PFSK-1 (cell line): ENCODE data around the gene MPZL1. TPM values are rescaled to one million over a fixed set of nuclear protein-coding genes. Genes with fewer than 3 reads are reported as not detected.

Experiments used
- FOXP2 ChIP-seq: optimal IDR thresholded peaks from 2 replicates; pipeline ENCODE3; 2011; ENCODE audit warnings: borderline replicate concordance, control low read depth, inconsistent platforms; ENCODE audit not compliant: insufficient read depth; ENCODE audit errors: extremely low read length, extremely low read depth
- POLR2AphosphoS5 ChIP-seq: IDR thresholded peaks from 2 replicates; pipeline ENCODE4 v1.6.1; 2012; ENCODE audit warnings: low read depth, mild to moderate bottlenecking, control low read depth, low read length, moderate library complexity
- SIN3A ChIP-seq: IDR thresholded peaks from 2 replicates; pipeline ENCODE4 v1.6.1; 2012; ENCODE audit warnings: mild to moderate bottlenecking, low read length, moderate library complexity, borderline replicate concordance; ENCODE audit not compliant: insufficient read depth
- TAF1 ChIP-seq: IDR thresholded peaks from 2 replicates; pipeline ENCODE4 v1.6.1; 2012; ENCODE audit warnings: low read length, control low read depth, borderline replicate concordance; ENCODE audit not compliant: insufficient read depth
- polyA plus RNA-seq: library from polyadenylated mRNA; unstranded; fragments of >200 nt; gene quantifications from one replicate; pipeline ENCODE4 v1.2.1, GENCODE V29; 2012; ENCODE audit warnings: low read depth, missing spikeins; ENCODE audit not compliant: insufficient read length
- TF ChIP-seq, protein P1 (sequence below), 2 experiments: IDR thresholded peaks; 2 replicates each; pipeline versions ENCODE4 v1.6.1 to v1.8.0; 2011 to 2012; ENCODE audit warnings: low read depth in 2 of 2, low read length in 2 of 2, control low read depth in 1 of 2, inconsistent platforms in 1 of 2, mild to moderate bottlenecking in 1 of 2, moderate library complexity in 1 of 2; ENCODE audit not compliant: insufficient read depth in 1 of 2

The MPZL1 gene
- 39.9 TPM for polyA plus RNA-seq

DNA sequence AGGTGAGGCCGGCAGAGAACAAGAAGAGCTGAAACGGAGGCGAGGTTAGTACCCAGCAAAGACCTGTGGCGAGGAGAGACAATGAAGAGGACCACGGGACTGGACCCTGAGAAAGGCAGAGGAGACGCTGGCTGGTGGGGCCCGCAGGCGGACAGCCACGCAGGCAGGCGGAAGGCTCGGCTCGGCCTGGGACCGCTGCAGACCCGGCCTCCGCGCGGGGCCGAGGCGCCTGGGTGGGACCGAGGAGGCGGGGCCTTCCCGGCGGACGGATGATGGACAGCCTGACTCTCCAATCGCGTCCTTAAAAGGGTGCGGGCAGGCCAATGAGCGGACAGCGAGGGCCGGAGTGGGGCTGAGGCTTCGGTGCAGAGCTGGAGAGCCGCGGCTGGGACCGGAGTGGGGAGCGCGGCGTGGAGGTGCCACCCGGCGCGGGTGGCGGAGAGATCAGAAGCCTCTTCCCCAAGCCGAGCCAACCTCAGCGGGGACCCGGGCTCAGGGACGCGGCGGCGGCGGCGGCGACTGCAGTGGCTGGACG lies at the start of gene MPZL1:
TSS of gene MPZL1 (plus strand) at position 366 of the 535 bp plus-strand sequence. CDS start 170 bp downstream, outside the sequence.
- TF ChIP-seq FOXP2: no peak
- TF ChIP-seq POLR2AphosphoS5: peak; percentile 78
- TF ChIP-seq TAF1: peak; percentile 74; the same call in 1 of the 2 replicates

DNA sequence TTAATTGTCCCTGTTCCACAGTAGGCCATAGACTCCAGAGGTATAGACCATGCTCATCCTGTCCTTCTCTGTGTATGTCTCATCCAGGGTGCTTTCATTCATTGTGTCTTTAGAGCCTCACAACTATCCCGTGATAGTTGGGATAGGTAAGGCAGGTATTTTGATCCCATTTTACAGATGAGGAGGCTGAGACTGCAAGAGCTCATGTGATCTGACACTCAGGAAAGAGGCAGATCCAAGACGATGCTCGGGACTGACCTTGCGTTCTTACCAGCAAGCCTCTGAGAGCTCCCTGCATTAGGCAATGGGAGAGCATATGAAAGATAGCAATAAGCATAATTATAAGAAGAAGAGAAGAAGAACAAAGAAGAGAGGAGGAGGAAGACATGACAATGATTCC lies 49.0 kb upstream of the MPZL1 start:
- TF ChIP-seq, protein P1, sequence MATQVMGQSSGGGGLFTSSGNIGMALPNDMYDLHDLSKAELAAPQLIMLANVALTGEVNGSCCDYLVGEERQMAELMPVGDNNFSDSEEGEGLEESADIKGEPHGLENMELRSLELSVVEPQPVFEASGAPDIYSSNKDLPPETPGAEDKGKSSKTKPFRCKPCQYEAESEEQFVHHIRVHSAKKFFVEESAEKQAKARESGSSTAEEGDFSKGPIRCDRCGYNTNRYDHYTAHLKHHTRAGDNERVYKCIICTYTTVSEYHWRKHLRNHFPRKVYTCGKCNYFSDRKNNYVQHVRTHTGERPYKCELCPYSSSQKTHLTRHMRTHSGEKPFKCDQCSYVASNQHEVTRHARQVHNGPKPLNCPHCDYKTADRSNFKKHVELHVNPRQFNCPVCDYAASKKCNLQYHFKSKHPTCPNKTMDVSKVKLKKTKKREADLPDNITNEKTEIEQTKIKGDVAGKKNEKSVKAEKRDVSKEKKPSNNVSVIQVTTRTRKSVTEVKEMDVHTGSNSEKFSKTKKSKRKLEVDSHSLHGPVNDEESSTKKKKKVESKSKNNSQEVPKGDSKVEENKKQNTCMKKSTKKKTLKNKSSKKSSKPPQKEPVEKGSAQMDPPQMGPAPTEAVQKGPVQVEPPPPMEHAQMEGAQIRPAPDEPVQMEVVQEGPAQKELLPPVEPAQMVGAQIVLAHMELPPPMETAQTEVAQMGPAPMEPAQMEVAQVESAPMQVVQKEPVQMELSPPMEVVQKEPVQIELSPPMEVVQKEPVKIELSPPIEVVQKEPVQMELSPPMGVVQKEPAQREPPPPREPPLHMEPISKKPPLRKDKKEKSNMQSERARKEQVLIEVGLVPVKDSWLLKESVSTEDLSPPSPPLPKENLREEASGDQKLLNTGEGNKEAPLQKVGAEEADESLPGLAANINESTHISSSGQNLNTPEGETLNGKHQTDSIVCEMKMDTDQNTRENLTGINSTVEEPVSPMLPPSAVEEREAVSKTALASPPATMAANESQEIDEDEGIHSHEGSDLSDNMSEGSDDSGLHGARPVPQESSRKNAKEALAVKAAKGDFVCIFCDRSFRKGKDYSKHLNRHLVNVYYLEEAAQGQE (IDR thresholded peaks at IDR 0.05; ENCODE audit: insufficient read depth in 1 of 2, low read depth in 2 of 2, low read length in 2 of 2): no peak
- no peak for TF ChIP-seq FOXP2

DNA sequence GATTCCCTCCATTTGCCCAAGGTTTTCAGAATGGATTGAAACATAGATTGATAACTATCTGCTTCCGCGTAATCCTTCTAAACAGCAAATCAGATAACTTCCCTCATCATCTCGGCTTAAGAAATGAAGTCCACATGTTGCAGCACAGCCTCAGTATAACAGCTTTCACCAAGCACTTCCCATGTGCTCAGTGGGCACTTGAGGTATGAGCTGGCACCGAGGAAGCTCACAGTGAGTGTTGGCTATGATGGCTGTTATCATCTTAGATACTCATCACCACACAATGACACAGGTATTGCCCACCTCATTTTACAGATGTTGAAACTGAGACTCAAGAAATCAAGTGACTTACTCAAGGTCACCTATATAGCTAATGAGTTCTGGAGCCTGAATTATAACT lies 48.5 kb upstream of the MPZL1 start:
- TF ChIP-seq SIN3A (no peak), TAF1 (no peak), FOXP2 (no peak), POLR2AphosphoS5 (no peak)
- TF ChIP-seq, protein P1 (IDR thresholded peaks at IDR 0.05; ENCODE audit: insufficient read depth in 1 of 2, low read depth in 2 of 2, low read length in 2 of 2): no peak

DNA sequence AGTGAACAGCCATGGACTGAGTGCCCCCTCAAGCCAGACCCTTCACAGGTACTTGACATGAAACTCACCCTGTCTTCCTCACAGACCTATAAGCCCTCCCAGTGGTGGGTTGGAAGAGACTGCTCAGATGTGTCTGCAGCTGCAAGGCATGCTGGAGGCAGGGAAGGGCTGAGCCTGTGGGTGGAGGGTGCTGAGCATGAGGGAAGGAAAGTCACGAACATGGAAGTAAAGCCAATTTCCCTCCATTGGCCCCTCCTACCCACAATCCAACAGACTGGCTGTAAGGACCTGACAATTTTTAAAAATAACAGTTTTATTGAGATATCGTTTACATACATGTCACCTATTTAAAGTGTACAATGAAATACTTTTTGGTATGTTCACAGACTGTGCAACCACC lies 47.6 kb upstream of the MPZL1 start:
- no peak for TF ChIP-seq TAF1
- TF ChIP-seq FOXP2: no peak

DNA sequence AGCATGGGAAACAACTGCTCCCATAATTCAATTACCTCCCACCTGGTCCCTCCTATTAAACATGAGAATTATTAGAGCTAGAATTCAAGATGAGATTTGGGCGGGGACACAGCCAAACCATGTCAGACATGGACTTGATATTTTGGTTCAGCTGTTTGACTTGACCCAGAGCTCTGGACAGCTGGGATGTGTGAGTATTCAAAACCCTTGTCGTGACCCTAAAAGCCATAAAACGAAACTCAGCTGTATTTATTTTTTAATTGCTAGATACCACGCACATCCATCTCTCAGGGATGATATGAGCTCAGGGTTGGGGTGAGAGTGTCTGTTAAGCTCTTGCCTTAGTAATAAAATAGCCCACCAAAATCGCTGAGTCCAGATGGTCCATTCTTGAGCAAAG lies 46.3 kb upstream of the MPZL1 start:
- TF ChIP-seq TAF1: no peak
- TF ChIP-seq POLR2AphosphoS5: no peak
- TF ChIP-seq SIN3A: no peak
- TF ChIP-seq, protein P1 (IDR thresholded peaks at IDR 0.05; ENCODE audit: insufficient read depth in 1 of 2, low read depth in 2 of 2, low read length in 2 of 2): no peak
- TF ChIP-seq FOXP2: no peak

DNA sequence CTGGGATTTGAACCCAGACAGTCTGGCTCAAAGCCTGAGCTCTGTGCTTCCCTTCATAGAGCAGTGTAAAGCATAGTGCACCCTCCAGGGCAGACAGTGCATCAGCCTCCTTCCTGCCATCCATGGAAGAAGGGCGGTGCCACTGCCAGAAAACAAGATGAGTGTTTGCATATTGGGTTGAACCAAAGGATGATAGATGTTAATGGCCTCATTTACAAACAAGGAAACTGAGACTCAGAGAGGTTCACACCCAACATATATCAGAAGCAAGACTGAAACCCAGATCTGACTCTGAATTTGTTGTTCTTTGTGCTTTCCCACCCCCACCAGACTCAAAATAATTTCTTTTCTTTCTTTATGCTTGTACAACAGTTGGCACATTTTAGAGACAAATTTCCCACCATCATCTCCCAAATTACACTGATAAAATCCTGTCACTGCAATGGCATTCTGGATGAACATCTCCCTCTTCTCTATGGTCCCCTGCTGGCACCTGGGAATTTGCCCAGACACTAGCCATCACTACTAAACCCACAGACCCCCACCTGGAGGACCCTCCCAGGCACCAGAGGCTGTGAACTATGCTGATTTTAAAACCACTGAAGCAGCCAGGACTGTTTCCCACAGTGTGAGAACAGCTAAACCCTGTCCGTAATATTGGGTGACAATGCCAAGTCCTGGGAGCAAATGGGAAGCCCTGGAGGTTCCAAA lies 45.4 kb upstream of the MPZL1 start:
- TF ChIP-seq, protein P1 (IDR thresholded peaks at IDR 0.05; ENCODE audit: insufficient read depth in 1 of 2, low read depth in 2 of 2, low read length in 2 of 2): no peak
- TF ChIP-seq TAF1: no peak
- TF ChIP-seq POLR2AphosphoS5: no peak
- no peak for TF ChIP-seq SIN3A
- no peak for TF ChIP-seq FOXP2
